HG03159 (cell line): ENCODE measurements around the gene UBL5.

ENCODE experiments used
- ATAC-seq: cut with Tn5 transposase; IDR thresholded peaks from one replicate; pipeline ENCODE4 v1.9.1; 2021; ENCODE audit warnings: mild to moderate bottlenecking, moderate library complexity; ENCODE audit not compliant: unreplicated experiment

Gene UBL5

GRCh38 chr19:9877780-9878510 is 50.2 kb downstream of the UBL5 start:
- ATAC-seq, result no peak

GRCh38 chr19:9878511-9879196 is 50.9 kb downstream of the UBL5 start:
- ATAC-seq, result no peak
